ENCODE results near the gene TMEM200B.

DNA sequence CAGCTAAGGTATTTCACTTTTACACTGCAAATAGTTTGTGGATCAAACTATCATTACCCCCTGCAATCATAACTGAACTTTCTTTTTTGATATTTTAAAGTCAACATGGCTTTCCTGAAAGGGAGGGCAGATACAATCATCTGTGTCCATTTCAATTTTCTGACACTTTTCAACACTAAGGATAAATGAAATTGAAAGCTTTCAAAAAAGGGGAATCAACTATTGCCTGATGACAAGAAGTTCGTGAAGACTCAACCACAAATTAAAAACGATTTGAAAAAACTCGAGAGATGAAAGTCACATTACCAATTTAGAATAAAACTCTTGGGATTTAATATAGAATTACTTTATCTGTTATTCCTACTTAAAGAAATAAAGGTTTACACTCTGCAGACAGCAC, 46.3 kb upstream of the TMEM200B start:
- TF ChIP-seq POLR2AphosphoS5 (IDR thresholded peaks at IDR 0.05) (no peak), CTCF (IDR thresholded peaks at IDR 0.05 in 8 of 11, conservative IDR thresholded peaks at IDR 0.05 in 3 of 11) (no peak)

Measured in spleen (tissue), 7 donors.